HepG2 (cell line): ENCODE data around the gene COL26A1.

Experiments used
- ASH2L ChIP-seq: fragments of 300-600, 200-600 bp; sonication (generic); IDR thresholded peaks from 2 replicates; pipeline ENCODE4 v1.7.0; 2017; ENCODE audit warnings: low read depth, mild to moderate bottlenecking, moderate library complexity, mixed read lengths, low read length; ENCODE audit not compliant: insufficient read length
- CTCF ChIP-seq: sonication (generic); formaldehyde crosslinking; IDR thresholded peaks from 2 replicates; pipeline ENCODE4 v1.5.0; 2020; ENCODE audit warnings: mild to moderate bottlenecking, missing genetic modification reagents, moderate library complexity
- KDM3A ChIP-seq: IDR thresholded peaks from 2 replicates; pipeline ENCODE4 v1.6.1; 2018; ENCODE audit warnings: low read depth, missing compliant biosample characterization
- PRPF4 ChIP-seq: fragments of 200-400 bp; formaldehyde crosslinking; IDR thresholded peaks from 2 replicates; pipeline ENCODE4 v1.6.1; 2016; ENCODE audit warnings: low read length, low read depth; ENCODE audit not compliant: poor library complexity, severe bottlenecking
- SAFB2 ChIP-seq: sonication (generic); formaldehyde crosslinking; IDR thresholded peaks from 2 replicates; pipeline ENCODE4 v1.5.1; 2020; ENCODE audit warnings: missing genetic modification reagents, low read depth, mild to moderate bottlenecking, borderline replicate concordance
- ZFP36 ChIP-seq: fragments of 150-350 bp; IDR thresholded peaks from 2 replicates; pipeline ENCODE4 v1.6.1; 2018; ENCODE audit warnings: borderline replicate concordance, low read length, low read depth; ENCODE audit not compliant: partially characterized antibody
- ZNF207 ChIP-seq: fragments of 450-650 bp; IDR thresholded peaks from 2 replicates; pipeline ENCODE4 v1.6.1; 2016; ENCODE audit warnings: antibody characterized with exemption, borderline replicate concordance
- ZNF674 ChIP-seq: sonication (generic); formaldehyde crosslinking; IDR thresholded peaks from 2 replicates; pipeline ENCODE4 v1.5.0; 2020; ENCODE audit warnings: low read depth, mild to moderate bottlenecking, missing genetic modification reagents

GRCh38 chr7:101420436-101420835 lies 57.8 kb downstream of the COL26A1 start:
- TF ChIP-seq SAFB2 (CRISPR knock-in tag) (no peak), KDM3A (no peak), ZNF674 (CRISPR knock-in tag) (no peak), PRPF4 (no peak), CTCF (CRISPR knock-in tag) (no peak), ASH2L (no peak), ZFP36 (no peak), ZNF207 (no peak)
